ENCODE measurements around the gene C18orf54.
"Not testable (repeated sequence)": the region's sequence is repeated elsewhere in the genome, so short reads cannot be mapped to it uniquely, and the experiment has no call there.

Gene C18orf54

GRCh38 chr18:54357660-54358494, at the start of gene C18orf54, which contains the start of gene STARD6:
TSS of gene C18orf54 (plus strand) at chr18:54357906. CDS start at chr18:54360573, 2,667 bp downstream.
TSS of gene STARD6 (minus strand) at chr18:54357858. CDS start at chr18:54354573, 3,285 bp downstream.
- DNase-seq (ENCODE audit: low read depth in 3 of 3, low spot score in 1 of 3): peak; percentile 78 to 80 (median 80)

GRCh38 chr18:54309564-54309963, 48.1 kb upstream of the C18orf54 start:
- not testable (repeated sequence) for DNase-seq (ENCODE audit: low read depth in 3 of 3, low spot score in 1 of 3)

- no peak for DNase-seq (ENCODE audit: low read depth in 3 of 3, low spot score in 1 of 3)
Observed at GRCh38 chr18:54316071-54316820, 41.5 kb upstream of the C18orf54 start.

GRCh38 chr18:54323561-54323960, 34.1 kb upstream of the C18orf54 start:
- no peak for DNase-seq (ENCODE audit: low read depth in 3 of 3, low spot score in 1 of 3)

- DNase-seq (ENCODE audit: low read depth in 3 of 3, low spot score in 1 of 3): no peak
Observed at GRCh38 chr18:54323970-54324369, 33.7 kb upstream of the C18orf54 start.

GRCh38 chr18:54327818-54328217, 29.9 kb upstream of the C18orf54 start:
- no peak for DNase-seq (ENCODE audit: low read depth in 3 of 3, low spot score in 1 of 3)

- no peak for DNase-seq (ENCODE audit: low read depth in 3 of 3, low spot score in 1 of 3)
Observed at GRCh38 chr18:54329787-54330186, 27.9 kb upstream of the C18orf54 start.

GRCh38 chr18:54330768-54331548, 26.7 kb upstream of the C18orf54 start:
- no peak for DNase-seq (ENCODE audit: low read depth in 3 of 3, low spot score in 1 of 3)

- no peak for DNase-seq (ENCODE audit: low read depth in 3 of 3, low spot score in 1 of 3)
Observed at GRCh38 chr18:54335638-54336173, 22.0 kb upstream of the C18orf54 start.

GRCh38 chr18:54338230-54338629, 19.5 kb upstream of the C18orf54 start:
- DNase-seq (ENCODE audit: low read depth in 3 of 3, low spot score in 1 of 3): no peak

- no peak for DNase-seq (ENCODE audit: low read depth in 3 of 3, low spot score in 1 of 3)
Observed at GRCh38 chr18:54351186-54351585, 6.5 kb upstream of the C18orf54 start.

- peak in 1 of 3 donors; percentile 0 for DNase-seq (ENCODE audit: low read depth in 3 of 3, low spot score in 1 of 3)
Observed at GRCh38 chr18:54357082-54357659, 535 bp upstream of the C18orf54 start.

- no peak for DNase-seq (ENCODE audit: low read depth in 3 of 3, low spot score in 1 of 3)
Observed at GRCh38 chr18:54358495-54359040, 862 bp downstream of the C18orf54 start.

GRCh38 chr18:54359233-54359632, 1.5 kb downstream of the C18orf54 start:
- DNase-seq (ENCODE audit: low read depth in 3 of 3, low spot score in 1 of 3): no peak

- no peak for DNase-seq (ENCODE audit: low read depth in 3 of 3, low spot score in 1 of 3)
Observed at GRCh38 chr18:54360406-54360805, 2.7 kb downstream of the C18orf54 start.

- no peak for DNase-seq (ENCODE audit: low read depth in 3 of 3, low spot score in 1 of 3)
Observed at GRCh38 chr18:54378057-54378456, 20.4 kb downstream of the C18orf54 start.

- DNase-seq (ENCODE audit: low read depth in 3 of 3, low spot score in 1 of 3): no peak
Observed at GRCh38 chr18:54381640-54382039, 23.9 kb downstream of the C18orf54 start.

GRCh38 chr18:54382076-54382475, 24.4 kb downstream of the C18orf54 start:
- no peak for DNase-seq (ENCODE audit: low read depth in 3 of 3, low spot score in 1 of 3)

- no peak for DNase-seq (ENCODE audit: low read depth in 3 of 3, low spot score in 1 of 3)
Observed at GRCh38 chr18:54382733-54383252, 25.1 kb downstream of the C18orf54 start.

- DNase-seq (ENCODE audit: low read depth in 3 of 3, low spot score in 1 of 3): no peak
Observed at GRCh38 chr18:54386043-54386442, 28.3 kb downstream of the C18orf54 start.
